ENCODE data around the gene PM20D1. TPM values are rescaled to one million over a fixed set of nuclear protein-coding genes. Genes with fewer than 3 reads are reported as not detected.
"Not testable (repeated sequence)": the region's sequence is repeated elsewhere in the genome, so short reads cannot be mapped to it uniquely, and the experiment has no call there.

PM20D1 gene
- total and polyA plus RNA-seq, 12 donors: 0.12 to 1.9 (median 0.66) TPM

- TF ChIP-seq CTCF (IDR thresholded peaks at IDR 0.05): no peak
- H3K4me3 ChIP-seq: no peak overlapping the region
- DNase-seq: no peak
- H3K9me3 ChIP-seq: peaks cover 0 to 29% (median 6%) of the 10 kb centered on the region in 11 donors
- H3K27me3 ChIP-seq: peaks cover 0 to 4% (median 0%) of the 10 kb centered on the region in 7 donors
- no peak for ATAC-seq
- H3K36me3 ChIP-seq: no peaks in the 10 kb centered on the region
- no peaks in the 10 kb centered on the region for H3K4me1 ChIP-seq
- H3K27ac ChIP-seq: no peak overlapping the region
- intact Hi-C loops (cut with DNase I): no loop called here
Observed at GRCh38 chr1:205883792-205884191, 33.9 kb upstream of the PM20D1 start.

- no peak for TF ChIP-seq CTCF (IDR thresholded peaks at IDR 0.05)
- peaks cover 0 to 10% (median 0%) of the 10 kb centered on the region in 7 donors for H3K27me3 ChIP-seq
- no peak overlapping the region for H3K4me3 ChIP-seq
- H3K4me1 ChIP-seq: no peaks in the 10 kb centered on the region
- H3K36me3 ChIP-seq: no peaks in the 10 kb centered on the region
- no peak overlapping the region for H3K27ac ChIP-seq
- ATAC-seq (no peak), DNase-seq (no peak)
- peaks cover 0 to 45% (median 13%) of the 10 kb centered on the region in 11 donors for H3K9me3 ChIP-seq
- intact Hi-C loops (cut with DNase I): no loop called here
Observed at GRCh38 chr1:205880923-205881322, 31.0 kb upstream of the PM20D1 start.

- 56 to 65% methylated on average over 1 of the region's 1 CpG for WGBS, 2 donors
- Histone ChIP-seq H3K27ac (no peak overlapping the region), H3K9me3 (peaks cover 0 to 52% (median 13%) of the 10 kb centered on the region in 11 donors), H3K36me3 (no peaks in the 10 kb centered on the region), H3K4me3 (no peak overlapping the region), H3K4me1 (no peaks in the 10 kb centered on the region), H3K27me3 (peaks cover 0 to 10% (median 0%) of the 10 kb centered on the region in 7 donors)
- DNase-seq: no peak
- no peak for TF ChIP-seq CTCF (IDR thresholded peaks at IDR 0.05)
- intact Hi-C loops (cut with DNase I): no loop called here
- no peak for ATAC-seq
Observed at GRCh38 chr1:205879974-205880373, 30.0 kb upstream of the PM20D1 start.

- intact Hi-C loops (cut with DNase I): no loop called here
- Histone ChIP-seq H3K36me3 (no peaks in the 10 kb centered on the region), H3K4me1 (no peaks in the 10 kb centered on the region), H3K27me3 (peaks cover 0 to 10% (median 0%) of the 10 kb centered on the region in 7 donors), H3K9me3 (peaks cover 0 to 52% (median 13%) of the 10 kb centered on the region in 11 donors), H3K27ac (no peak overlapping the region), H3K4me3 (no peak overlapping the region)
- ATAC-seq (no peak), DNase-seq (no peak)
- TF ChIP-seq CTCF (IDR thresholded peaks at IDR 0.05): no peak
Observed at GRCh38 chr1:205878026-205878425, 28.1 kb upstream of the PM20D1 start.

- H3K9me3 ChIP-seq: peaks cover 0 to 17% (median 1%) of the 10 kb centered on the region in 11 donors
- H3K36me3 ChIP-seq; intact Hi-C loops (cut with DNase I); H3K27ac ChIP-seq; H3K27me3 ChIP-seq; H3K4me1 ChIP-seq; DNase-seq; H3K4me3 ChIP-seq; ATAC-seq: not testable (repeated sequence)
Observed at GRCh38 chr1:205873148-205873547, 23.2 kb upstream of the PM20D1 start.
